Bronchial epithelial cell (primary cell): ENCODE results near the gene GLI3. TPM values are rescaled to one million over a fixed set of nuclear protein-coding genes. Genes with fewer than 3 reads are reported as not detected.

Experiments used
- DNase-seq: peaks from one replicate; pipeline ENCODE4 v3.0.0-alpha.2; 2010; ENCODE audit warnings: low read depth
- FAIRE-seq: peaks from 2 replicates; lab custom pipeline; 2011; peaks lifted over from hg19 to GRCh38; lab: Jason Lieb, UNC
- H3K27me3 ChIP-seq: 2 replicates; pipeline ENCODE4 v1.5.1; 2011; ENCODE audit warnings: low read length; ENCODE audit not compliant: control insufficient read depth, insufficient read depth
- H3K36me3 ChIP-seq: 2 replicates; pipeline ENCODE4 v1.5.1; 2011; ENCODE audit warnings: low read length; ENCODE audit not compliant: control insufficient read depth, insufficient read depth
- H3K4me3 ChIP-seq: 2 replicates; pipeline ENCODE4 v1.5.1; 2011; ENCODE audit warnings: mild to moderate bottlenecking, low read depth, low read length, control low read depth
- total RNA-seq: library from RNA; depleted of rRNA; stranded (reverse); fragments of >200 nt; gene quantifications from 2 replicates; pipeline ENCODE4 v1.2.1, GENCODE V29; 2014
- TF ChIP-seq, protein P1 (sequence below): IDR thresholded peaks from 2 replicates; pipeline ENCODE4 v1.5.1; 2011; ENCODE audit warnings: mild to moderate bottlenecking, moderate library complexity, low read length, control low read depth, inconsistent platforms; ENCODE audit not compliant: insufficient read depth, severe bottlenecking

GLI3 gene
- total RNA-seq, 1 donor from 2014 or later: 1.3 TPM

DNA sequence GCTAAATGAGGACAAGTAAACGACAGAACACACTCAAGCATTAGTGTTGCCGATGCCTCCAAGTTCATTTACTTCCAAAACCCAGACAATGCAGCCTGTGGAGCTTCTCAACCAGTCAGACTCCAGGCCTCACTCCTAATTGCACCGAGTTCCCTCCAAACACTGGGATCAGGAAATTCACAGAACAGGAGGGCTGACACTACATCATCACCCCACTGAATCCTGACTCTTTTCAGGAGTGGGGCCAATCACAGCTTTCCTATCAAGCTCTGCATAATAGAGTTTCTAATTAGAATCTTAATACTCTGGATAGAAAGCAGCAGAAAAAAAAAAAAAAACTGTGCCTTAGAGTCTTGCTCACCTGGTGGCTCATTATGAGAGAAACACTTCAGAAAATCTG, 103.7 kb downstream of the GLI3 start:
- FAIRE-seq: peak; percentile 68
- DNase-seq: no peak
- Histone ChIP-seq H3K27me3 (no peaks in the 10 kb centered on the region), H3K4me3 (no peak overlapping the region), H3K36me3 (no peaks in the 10 kb centered on the region)
- TF ChIP-seq, protein P1, sequence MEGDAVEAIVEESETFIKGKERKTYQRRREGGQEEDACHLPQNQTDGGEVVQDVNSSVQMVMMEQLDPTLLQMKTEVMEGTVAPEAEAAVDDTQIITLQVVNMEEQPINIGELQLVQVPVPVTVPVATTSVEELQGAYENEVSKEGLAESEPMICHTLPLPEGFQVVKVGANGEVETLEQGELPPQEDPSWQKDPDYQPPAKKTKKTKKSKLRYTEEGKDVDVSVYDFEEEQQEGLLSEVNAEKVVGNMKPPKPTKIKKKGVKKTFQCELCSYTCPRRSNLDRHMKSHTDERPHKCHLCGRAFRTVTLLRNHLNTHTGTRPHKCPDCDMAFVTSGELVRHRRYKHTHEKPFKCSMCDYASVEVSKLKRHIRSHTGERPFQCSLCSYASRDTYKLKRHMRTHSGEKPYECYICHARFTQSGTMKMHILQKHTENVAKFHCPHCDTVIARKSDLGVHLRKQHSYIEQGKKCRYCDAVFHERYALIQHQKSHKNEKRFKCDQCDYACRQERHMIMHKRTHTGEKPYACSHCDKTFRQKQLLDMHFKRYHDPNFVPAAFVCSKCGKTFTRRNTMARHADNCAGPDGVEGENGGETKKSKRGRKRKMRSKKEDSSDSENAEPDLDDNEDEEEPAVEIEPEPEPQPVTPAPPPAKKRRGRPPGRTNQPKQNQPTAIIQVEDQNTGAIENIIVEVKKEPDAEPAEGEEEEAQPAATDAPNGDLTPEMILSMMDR: no peak

DNA sequence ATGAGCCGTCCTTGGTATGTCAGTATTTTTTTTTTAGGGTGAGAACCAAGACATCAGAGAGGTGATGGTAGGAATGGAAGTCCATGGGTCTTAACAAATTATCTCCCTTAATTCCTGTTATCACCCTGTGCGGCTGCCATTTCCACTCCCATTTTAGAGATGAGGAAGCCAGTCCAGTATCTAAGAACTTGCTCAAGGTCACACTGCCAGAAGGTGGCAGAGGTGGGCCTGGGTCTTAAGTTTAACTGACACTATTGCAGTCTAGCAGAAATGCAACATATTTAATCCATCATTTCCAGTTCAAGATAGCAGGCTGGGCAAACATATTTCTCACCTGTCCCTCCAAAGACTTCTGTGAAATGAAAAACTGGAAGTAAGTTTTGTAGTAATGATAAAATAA, 108.3 kb downstream of the GLI3 start:
- Histone ChIP-seq H3K27me3 (no peaks in the 10 kb centered on the region), H3K4me3 (no peak overlapping the region), H3K36me3 (no peaks in the 10 kb centered on the region)
- FAIRE-seq (no peak), DNase-seq (peak; percentile 26)
- TF ChIP-seq, protein P1: peak; percentile 20

DNA sequence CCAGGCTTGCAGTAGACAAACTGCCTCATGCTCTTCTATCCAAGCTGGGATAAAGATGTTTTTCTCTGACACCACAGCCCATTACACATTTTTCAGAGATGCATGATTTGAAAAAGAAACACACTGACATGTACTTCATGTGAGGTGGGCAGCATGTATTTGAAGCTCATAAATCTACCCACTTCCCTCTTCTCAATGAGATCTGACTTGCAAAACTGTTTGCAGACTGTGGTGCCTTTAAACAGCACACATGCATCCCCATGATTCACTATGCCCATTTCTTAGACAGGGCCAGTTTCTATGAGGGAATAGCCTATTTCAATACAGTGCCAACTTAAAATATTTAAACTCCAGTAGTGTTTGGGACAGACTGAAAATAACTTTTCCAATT, 109.8 kb downstream of the GLI3 start:
- Histone ChIP-seq H3K27me3 (no peaks in the 10 kb centered on the region), H3K36me3 (no peaks in the 10 kb centered on the region), H3K4me3 (no peak overlapping the region)
- DNase-seq (no peak), FAIRE-seq (no peak)
- TF ChIP-seq, protein P1: no peak

DNA sequence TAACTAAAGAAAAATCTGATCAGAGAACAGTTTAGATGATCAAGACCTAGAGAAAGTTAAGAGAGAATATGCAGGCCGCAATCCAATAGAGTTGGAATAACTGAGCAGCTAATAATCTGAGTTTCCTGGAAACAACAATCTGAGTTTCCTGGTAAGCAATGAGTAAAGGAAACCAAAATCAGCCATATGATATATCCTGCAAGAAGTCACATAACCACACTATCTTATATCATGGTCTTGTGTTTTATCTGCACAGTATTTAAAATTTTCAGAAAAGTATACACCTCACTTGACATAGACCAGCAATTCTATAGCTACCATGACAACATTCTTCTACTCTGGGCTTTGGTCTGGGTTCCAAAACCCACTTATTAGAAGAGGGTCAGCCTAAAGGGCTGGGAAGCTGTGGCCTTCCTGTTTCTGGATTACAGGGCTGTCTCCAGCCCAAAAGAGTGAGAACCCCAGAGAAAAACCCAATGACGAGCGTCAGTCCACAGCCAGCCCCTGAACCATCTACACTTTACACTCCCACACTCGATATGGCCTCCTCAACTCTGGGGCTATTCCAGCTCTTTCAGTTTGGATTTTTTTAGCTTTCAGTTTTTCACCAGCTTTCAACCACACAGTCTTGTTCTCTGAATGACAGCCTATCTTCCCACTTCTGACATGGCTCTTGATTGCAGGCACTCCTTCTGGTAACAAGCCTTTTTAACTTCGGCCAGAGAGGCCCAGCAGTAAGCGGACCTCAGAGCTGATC, 110.4 kb downstream of the GLI3 start:
- Histone ChIP-seq H3K36me3 (no peaks in the 10 kb centered on the region), H3K4me3 (no peak overlapping the region), H3K27me3 (no peaks in the 10 kb centered on the region)
- no peak for FAIRE-seq
- TF ChIP-seq, protein P1: no peak
- DNase-seq: no peak

DNA sequence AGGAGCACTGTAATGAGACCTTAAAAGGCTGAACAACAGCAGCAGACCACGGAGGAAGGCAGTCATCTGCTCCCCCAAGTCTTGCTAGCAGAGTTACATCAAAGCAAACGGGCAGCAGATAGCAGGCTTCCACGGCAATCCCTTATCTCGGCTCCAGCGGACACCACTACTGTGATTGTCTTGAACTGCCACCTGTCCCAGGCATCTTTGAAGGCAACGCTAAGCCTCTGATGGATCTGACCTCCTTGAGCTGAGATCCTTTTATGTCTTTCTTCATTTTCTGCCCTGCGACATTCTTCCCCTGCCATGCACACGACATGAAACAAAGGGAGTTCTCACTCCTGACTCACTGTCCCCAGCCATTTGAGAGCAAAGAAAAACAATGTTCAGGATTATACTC, 111.7 kb downstream of the GLI3 start:
- Histone ChIP-seq H3K36me3 (no peaks in the 10 kb centered on the region), H3K27me3 (no peaks in the 10 kb centered on the region), H3K4me3 (no peak overlapping the region)
- DNase-seq (no peak), FAIRE-seq (no peak)
- TF ChIP-seq, protein P1: no peak

DNA sequence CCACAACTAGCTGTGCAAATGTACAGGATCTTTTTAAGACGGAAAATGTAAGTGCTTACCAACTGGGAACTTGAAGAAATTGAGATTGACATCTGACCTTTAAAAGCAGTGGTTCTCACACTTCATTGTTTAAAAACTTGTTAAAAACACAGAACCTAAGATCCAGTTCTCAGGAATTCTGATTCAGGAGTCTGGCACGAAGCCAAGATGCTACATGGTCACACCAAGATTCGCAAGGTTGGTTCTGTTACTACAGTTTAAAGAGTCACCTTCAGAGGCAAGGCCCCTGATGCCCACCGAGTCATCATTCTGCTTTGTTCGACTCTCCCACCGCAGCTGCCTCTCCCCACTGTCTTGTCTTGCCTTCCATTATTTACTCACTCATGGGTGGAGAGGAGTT, 113.3 kb downstream of the GLI3 start:
- Histone ChIP-seq H3K36me3 (no peaks in the 10 kb centered on the region), H3K27me3 (no peaks in the 10 kb centered on the region), H3K4me3 (no peak overlapping the region)
- no peak for DNase-seq
- FAIRE-seq: no peak
- TF ChIP-seq, protein P1: no peak
